RWPE1 (cell line): ENCODE results near the gene EBF4.
"Not testable (repeated sequence)": the region's sequence is repeated elsewhere in the genome, so short reads cannot be mapped to it uniquely, and the experiment has no call there.

ENCODE experiments used
- CTCF ChIA-PET: fragments of 350-600 bp; sonication (Branson Sonifier 250); formaldehyde crosslinking; extraction: SDS; loops from one replicate; lab custom pipeline; 2021; lab: Yijun Ruan, JAX
- POLR2A ChIA-PET: fragments of 400-600 bp; formaldehyde crosslinking; extraction: SDS; loops from one replicate; lab custom pipeline; 2020; ENCODE audit warnings: antibody characterized with exemption; ENCODE audit not compliant: low non-redundant PET; lab: Yijun Ruan, JAX
- DNase-seq: peaks from one replicate; pipeline ENCODE4 v3.0.0; 2012; ENCODE audit warnings: low spot score
- H3K27ac ChIP-seq: fragments of 450-650 bp; 2 replicates; pipeline ENCODE4 v1.5.1; 2017
- TF ChIP-seq, protein P1 (sequence below): fragments of 450-650 bp; conservative IDR thresholded peaks from 2 replicates; pipeline ENCODE4 v1.5.1; 2017; ENCODE audit warnings: low read depth, mild to moderate bottlenecking

The EBF4 gene

DNA sequence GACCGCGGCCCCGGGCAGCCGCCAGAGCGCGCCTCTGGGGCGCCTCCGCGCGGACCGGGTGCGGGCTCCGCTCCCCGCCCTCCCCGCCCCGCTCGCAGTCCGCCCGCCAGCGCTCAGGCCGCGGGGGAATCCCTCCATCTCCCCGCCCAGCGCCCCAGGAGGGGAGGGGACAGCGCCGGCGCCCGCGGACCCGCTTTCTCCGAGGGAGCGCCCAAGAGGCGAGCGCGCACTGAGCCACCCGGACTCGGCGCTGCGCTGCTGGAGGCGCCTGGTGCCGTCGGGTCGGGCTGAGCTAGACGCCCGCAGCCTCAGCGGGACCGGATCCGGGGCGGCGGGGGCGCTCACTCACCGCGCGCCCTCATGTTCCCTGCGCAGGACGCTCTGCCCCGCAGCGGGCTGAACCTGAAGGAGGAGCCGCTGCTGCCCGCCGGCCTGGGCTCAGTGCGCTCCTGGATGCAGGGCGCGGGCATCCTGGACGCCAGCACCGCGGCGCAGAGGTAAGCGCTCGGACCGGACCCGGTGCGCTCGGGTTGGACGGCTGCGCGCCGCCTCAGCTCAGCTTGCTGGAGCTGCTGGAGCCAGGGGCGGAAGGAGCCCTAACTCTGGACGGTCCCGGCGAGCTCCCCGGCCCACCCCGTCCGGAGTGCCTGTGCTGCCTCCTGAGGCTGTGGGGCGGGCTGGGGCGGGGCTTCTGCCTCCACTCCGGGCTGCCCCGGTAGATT, 867 bp downstream of the EBF4 start:
- POLR2A ChIA-PET = no interaction called here
- CTCF ChIA-PET = interaction anchor here (0.6 kb wide), 2 partner anchors 91 to 1318 kb away, joined by 3 to 5 read pairs; no protein-coding TSS in a partner anchor

DNA sequence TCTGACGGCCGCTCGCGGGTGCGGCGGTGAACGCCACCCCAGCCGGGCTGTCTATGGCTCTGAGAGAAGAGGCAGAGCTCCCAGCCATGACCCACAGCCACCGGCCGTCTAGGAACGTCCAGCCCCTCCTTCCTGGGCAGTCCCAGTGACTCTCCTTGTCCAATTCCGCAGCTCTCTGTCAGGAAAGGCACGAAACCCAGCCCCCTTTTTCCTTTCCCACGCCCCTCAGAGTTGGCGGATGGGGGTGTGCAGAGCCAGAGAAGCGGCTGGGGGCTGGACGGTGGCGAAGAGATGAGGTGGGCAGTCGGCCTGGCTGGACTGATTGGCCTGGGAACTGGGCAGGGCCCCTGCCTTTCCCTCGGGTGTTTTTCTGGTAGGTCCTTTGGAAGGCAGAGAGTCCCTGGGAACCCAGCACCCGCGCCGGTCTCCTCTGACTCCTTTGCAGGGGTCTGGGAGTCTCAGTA, 1.5 kb downstream of the EBF4 start:
- DNase-seq = no peak

More for the DNA sequence above, 867 bp downstream of the EBF4 start:
- DNase-seq = peak; percentile 30
- H3K27ac ChIP-seq = peak overlapping the region; percentile 61; the same call in 1 of the 2 replicates
- TF ChIP-seq, protein P1, sequence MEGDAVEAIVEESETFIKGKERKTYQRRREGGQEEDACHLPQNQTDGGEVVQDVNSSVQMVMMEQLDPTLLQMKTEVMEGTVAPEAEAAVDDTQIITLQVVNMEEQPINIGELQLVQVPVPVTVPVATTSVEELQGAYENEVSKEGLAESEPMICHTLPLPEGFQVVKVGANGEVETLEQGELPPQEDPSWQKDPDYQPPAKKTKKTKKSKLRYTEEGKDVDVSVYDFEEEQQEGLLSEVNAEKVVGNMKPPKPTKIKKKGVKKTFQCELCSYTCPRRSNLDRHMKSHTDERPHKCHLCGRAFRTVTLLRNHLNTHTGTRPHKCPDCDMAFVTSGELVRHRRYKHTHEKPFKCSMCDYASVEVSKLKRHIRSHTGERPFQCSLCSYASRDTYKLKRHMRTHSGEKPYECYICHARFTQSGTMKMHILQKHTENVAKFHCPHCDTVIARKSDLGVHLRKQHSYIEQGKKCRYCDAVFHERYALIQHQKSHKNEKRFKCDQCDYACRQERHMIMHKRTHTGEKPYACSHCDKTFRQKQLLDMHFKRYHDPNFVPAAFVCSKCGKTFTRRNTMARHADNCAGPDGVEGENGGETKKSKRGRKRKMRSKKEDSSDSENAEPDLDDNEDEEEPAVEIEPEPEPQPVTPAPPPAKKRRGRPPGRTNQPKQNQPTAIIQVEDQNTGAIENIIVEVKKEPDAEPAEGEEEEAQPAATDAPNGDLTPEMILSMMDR = 0 out of 2 replicates have a peak, but pooled peaks have one; percentile 10

GRCh38 chr20:2694519-2694918, 1.9 kb downstream of the EBF4 start:
- no peak overlapping the region for H3K27ac ChIP-seq
- POLR2A ChIA-PET = no interaction called here
- no peak for DNase-seq
- CTCF ChIA-PET = interaction anchor here (0.5 to 0.7 kb wide), 3 partner anchors 25 to 1585 kb away, joined by 3 to 4 read pairs (median 3); no protein-coding TSS in a partner anchor
- TF ChIP-seq, protein P1 = no peak

More for the DNA sequence above, 1.5 kb downstream of the EBF4 start:
- no peak overlapping the region for H3K27ac ChIP-seq
- ChIA-PET CTCF (interaction anchor here (0.5 to 0.7 kb wide), 4 partner anchors 24 to 1585 kb away, joined by 3 to 5 read pairs (median 4); no protein-coding TSS in a partner anchor), POLR2A (no interaction called here)
- TF ChIP-seq, protein P1 = no peak

DNA sequence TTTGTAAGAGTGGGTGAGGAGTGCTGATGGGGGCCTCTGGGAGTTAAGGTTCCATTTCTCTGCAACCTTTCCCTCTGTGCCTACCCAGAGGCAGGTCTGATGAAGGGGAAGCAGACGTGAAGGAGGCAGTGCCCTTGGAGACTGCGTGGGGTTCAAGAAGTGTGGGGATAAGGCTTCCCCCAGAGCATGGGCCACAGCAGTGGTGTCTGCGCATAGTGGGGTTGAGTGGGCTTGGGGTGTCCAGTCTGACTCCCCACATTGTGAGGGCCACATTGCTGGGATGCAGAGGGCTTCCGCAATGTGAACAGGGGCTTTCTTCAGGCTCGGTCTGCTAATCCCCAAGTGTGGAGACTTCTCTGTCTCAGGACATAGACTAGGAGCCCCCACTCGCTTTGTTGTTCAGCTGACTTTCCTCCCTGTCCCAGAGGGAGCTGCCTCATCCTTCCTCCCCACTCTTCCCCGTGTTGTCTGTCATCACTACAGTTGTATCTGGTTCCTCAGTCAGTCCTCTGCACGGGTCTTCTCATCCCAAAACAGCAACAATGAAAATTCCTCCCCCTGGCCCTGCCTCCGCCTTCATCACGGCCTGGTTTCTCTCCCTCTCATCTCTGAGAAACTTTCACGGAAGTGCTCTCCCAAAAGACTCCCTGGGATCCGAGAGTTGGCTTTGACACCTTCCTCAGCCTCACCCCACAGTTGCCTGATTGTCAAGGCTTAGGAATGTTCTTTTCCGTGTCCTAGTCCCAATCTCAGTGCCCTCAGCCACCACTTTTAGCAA, 2.8 kb downstream of the EBF4 start:
- CTCF ChIA-PET = no interaction called here
- TF ChIP-seq, protein P1 = no peak
- no peak for DNase-seq
- no peak overlapping the region for H3K27ac ChIP-seq
- POLR2A ChIA-PET = no interaction called here

GRCh38 chr20:2695984-2696525, 3.5 kb downstream of the EBF4 start:
- CTCF ChIA-PET, DNase-seq, POLR2A ChIA-PET, H3K27ac ChIP-seq: not testable (repeated sequence)

- no peak overlapping the region for H3K27ac ChIP-seq
- ChIA-PET CTCF (interaction anchor here (1.0 kb wide), 1 partner anchor 156 kb away, joined by 3 read pairs; no protein-coding TSS in a partner anchor), POLR2A (no interaction called here)
- TF ChIP-seq, protein P1 = no peak
- no peak for DNase-seq
Observed at GRCh38 chr20:2696646-2697045, 4.1 kb downstream of the EBF4 start.
